ENCODE data around the gene ARHGAP29.

DNA sequence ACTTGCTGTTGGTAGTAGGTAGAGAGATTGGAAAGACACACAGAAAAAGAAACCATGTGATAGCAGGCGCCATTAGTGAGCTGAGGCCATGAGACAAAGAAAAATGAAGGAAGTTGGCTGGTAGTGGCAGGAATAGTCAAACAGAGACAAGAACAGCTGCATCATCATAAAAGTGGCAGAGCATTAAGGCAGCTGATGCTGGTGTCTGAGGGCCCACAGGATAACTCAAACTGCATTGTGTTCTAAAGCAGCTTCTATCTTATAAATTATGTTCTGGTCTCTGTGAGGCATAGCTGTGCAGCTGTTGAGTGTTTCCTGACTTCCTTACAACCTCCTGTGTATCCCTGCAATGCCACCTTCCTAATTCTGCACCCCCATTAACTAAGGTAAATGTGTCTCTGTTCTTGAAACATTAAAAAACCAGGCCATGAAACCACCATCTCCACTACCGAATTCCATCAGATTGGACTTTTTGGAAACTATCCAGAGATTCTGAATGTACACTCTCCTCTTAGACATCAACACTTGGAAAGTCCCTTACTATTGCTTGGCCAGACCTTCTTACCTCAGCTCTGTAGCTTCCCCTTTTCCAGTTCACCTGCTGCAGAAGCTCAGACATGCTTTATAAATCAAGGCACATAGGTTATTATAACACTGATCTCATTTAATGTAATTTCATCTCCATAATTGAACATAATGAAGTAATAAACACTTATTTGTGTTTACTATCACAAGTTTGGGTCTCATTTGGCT, 23.4 kb upstream of the ARHGAP29 start:
- TF ChIP-seq, protein P1, sequence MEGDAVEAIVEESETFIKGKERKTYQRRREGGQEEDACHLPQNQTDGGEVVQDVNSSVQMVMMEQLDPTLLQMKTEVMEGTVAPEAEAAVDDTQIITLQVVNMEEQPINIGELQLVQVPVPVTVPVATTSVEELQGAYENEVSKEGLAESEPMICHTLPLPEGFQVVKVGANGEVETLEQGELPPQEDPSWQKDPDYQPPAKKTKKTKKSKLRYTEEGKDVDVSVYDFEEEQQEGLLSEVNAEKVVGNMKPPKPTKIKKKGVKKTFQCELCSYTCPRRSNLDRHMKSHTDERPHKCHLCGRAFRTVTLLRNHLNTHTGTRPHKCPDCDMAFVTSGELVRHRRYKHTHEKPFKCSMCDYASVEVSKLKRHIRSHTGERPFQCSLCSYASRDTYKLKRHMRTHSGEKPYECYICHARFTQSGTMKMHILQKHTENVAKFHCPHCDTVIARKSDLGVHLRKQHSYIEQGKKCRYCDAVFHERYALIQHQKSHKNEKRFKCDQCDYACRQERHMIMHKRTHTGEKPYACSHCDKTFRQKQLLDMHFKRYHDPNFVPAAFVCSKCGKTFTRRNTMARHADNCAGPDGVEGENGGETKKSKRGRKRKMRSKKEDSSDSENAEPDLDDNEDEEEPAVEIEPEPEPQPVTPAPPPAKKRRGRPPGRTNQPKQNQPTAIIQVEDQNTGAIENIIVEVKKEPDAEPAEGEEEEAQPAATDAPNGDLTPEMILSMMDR (IDR thresholded peaks at IDR 0.05; ENCODE audit: insufficient read depth, low read depth, low read length): no peak
- no peak for TF ChIP-seq EZH2 (IDR thresholded peaks at IDR 0.05; ENCODE audit: insufficient read depth, low read length)

All from astrocyte (in vitro differentiated cells and primary cell).